NB4 (cell line): ENCODE data around the gene HSD17B12.

ENCODE experiments used
- DNase-seq: peaks from one replicate; pipeline ENCODE4 v3.0.0; 2010; ENCODE audit warnings: low read depth
- H3K4me3 ChIP-seq: one replicate; pipeline ENCODE4 v1.5.1; 2011; ENCODE audit warnings: mild to moderate bottlenecking, low read depth, low read length, moderate library complexity
- CTCF ChIP-seq: IDR thresholded peaks from one replicate; pipeline ENCODE4 v1.5.1; 2012; ENCODE audit warnings: low read depth, low read length
- MYC ChIP-seq: IDR thresholded peaks from 2 replicates; pipeline ENCODE4 v1.6.1; 2011; ENCODE audit warnings: low read depth, low read length
- POLR2A ChIP-seq: IDR thresholded peaks from 2 replicates; pipeline ENCODE4 v1.6.1; 2011; ENCODE audit warnings: mild to moderate bottlenecking; ENCODE audit not compliant: insufficient read length; ENCODE audit errors: extremely low read depth
- TF ChIP-seq, protein P1 (sequence below): IDR thresholded peaks from 2 replicates; pipeline ENCODE4 v1.6.1; 2011; ENCODE audit warnings: low read depth, low read length

The HSD17B12 gene

DNA sequence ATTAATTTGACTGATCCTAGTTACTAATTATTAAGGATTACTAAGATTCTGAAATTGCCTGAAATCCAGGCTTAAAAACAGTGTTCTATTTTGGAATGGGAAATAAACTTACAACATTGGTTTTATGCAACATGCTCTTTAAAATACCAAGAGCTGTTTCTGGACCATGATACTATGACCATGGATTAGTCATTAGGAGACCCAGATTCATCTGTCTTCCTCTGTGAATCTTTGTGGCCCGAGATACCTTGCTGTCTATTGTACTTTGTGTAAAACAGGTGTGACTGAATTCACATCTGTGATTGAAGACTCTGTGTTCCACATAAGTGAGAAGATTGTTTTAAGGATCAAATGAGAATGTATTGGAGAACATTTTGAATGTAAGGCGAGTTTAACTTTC is 98.8 kb downstream of the HSD17B12 start:
- TF ChIP-seq CTCF (no peak), POLR2A (no peak), MYC (no peak)
- TF ChIP-seq, protein P1, sequence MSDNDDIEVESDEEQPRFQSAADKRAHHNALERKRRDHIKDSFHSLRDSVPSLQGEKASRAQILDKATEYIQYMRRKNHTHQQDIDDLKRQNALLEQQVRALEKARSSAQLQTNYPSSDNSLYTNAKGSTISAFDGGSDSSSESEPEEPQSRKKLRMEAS = no peak
- H3K4me3 ChIP-seq = no peak overlapping the region
- DNase-seq = no peak

GRCh38 chr11:43784301-43784700 is 103.8 kb downstream of the HSD17B12 start:
- TF ChIP-seq CTCF (no peak), MYC (no peak), POLR2A (no peak)
- TF ChIP-seq, protein P1 = no peak
- DNase-seq = no peak
- H3K4me3 ChIP-seq = no peak overlapping the region

DNA sequence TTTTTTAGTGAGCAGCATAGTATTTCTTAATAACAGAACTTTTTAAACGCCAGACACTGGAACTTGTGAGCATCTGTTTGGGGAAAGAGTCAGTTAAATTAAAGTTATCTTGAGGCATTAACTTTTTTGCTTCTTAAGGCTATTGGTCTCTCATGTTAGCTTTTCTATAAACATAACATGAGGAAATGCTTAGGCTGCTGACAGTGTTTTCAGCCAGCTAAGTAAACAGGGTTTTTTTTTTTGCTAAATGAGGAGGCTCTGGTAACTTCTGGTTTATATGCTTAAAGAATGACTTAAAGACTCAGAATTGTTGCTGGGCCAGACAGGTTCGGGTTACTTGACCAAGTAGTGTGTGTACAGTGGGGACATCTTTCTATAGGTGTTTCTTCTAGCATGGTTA is 104.3 kb downstream of the HSD17B12 start:
- no peak overlapping the region for H3K4me3 ChIP-seq
- TF ChIP-seq, protein P1 = no peak
- TF ChIP-seq MYC = no peak
- no peak for TF ChIP-seq POLR2A
- TF ChIP-seq CTCF = no peak
- no peak for DNase-seq

DNA sequence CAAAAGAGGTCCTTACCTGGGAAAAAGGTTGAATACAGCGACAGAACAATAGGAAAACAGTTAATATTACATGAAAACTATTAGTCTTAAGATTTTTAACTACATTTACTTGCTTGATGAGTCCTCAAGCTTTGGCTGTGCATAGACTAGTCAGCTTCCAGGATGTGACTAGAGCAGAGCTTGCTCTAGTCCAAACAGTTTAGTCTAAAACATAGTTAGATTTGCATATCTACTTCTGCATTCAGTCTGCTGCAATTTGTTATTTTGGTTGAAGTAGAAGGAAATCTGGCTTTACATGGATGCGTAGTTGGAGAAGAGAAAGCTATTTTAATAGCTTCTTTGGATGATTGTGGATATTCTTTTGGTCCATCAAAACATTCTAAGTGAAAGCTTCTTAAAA is 104.8 kb downstream of the HSD17B12 start:
- no peak for TF ChIP-seq CTCF
- TF ChIP-seq MYC = no peak
- TF ChIP-seq, protein P1 = no peak
- TF ChIP-seq POLR2A = no peak
- no peak for DNase-seq
- H3K4me3 ChIP-seq = no peak overlapping the region

DNA sequence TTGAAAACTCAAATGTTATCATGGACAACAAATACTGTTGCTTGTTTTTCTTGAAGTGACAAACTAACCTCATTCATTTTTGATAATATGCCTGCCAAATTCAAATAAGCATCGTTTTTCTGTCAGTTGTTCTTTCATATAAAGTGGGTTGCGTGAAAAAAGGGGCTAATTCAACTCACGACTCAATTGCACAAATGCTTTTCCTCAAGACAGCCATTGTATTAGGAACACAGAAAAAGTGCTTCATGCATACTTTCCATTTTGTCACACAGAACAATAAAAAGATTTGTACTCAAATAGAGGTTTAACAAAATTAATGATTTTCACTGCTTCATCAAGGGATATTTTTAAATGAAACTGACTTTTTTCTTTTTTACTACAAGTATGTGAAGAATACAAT is 105.5 kb downstream of the HSD17B12 start:
- no peak overlapping the region for H3K4me3 ChIP-seq
- TF ChIP-seq MYC (no peak), CTCF (no peak), POLR2A (no peak)
- TF ChIP-seq, protein P1 = no peak
- DNase-seq = no peak

GRCh38 chr11:43787824-43788223 is 107.3 kb downstream of the HSD17B12 start:
- H3K4me3 ChIP-seq = no peak overlapping the region
- no peak for TF ChIP-seq CTCF
- no peak for TF ChIP-seq MYC
- TF ChIP-seq POLR2A = no peak
- TF ChIP-seq, protein P1 = no peak
- no peak for DNase-seq
